Prostate gland (tissue), 2 donors: Measurements from ENCODE around the gene CCDC159. TPM values are rescaled to one million over a fixed set of nuclear protein-coding genes. Genes with fewer than 3 reads are reported as not detected.

ENCODE experiments used
- DNase-seq: peaks from one replicate; pipeline ENCODE4 v3.0.0-alpha.2; 2019; ENCODE audit warnings: low spot score
- H3K27ac ChIP-seq, 2 donors: fragments of 200-600 bp; sonication (generic); 2 replicates each; pipeline ENCODE4 v1.5.1; 2017 to 2019
- H3K27me3 ChIP-seq: fragments of 200-600 bp; sonication (generic); replicated peaks from 2 replicates; pipeline ENCODE4 v1.5.1; 2019; ENCODE audit not compliant: insufficient read depth
- H3K36me3 ChIP-seq, 2 donors: fragments of 200-600 bp; sonication (generic); 1 replicate in 1 of 2; 2 replicates in 1 of 2; pipeline versions ENCODE4 v1.5.1 to v1.8.1; 2017 to 2019
- H3K4me1 ChIP-seq: fragments of 200-600 bp; sonication (generic); replicated peaks from 2 replicates; pipeline ENCODE4 v1.5.1; 2019
- H3K4me3 ChIP-seq, 2 donors: fragments of 200-600 bp; sonication (generic); 2 replicates each; pipeline ENCODE4 v1.5.1; 2017 to 2019
- H3K9me3 ChIP-seq: fragments of 200-600 bp; sonication (generic); 2 replicates; pipeline ENCODE4 v1.5.1; 2017
- POLR2A ChIP-seq: fragments of 450-650 bp; IDR thresholded peaks from one replicate; pipeline ENCODE4 v1.6.1; 2016; ENCODE audit warnings: antibody characterized with exemption, mild to moderate bottlenecking
- POLR2AphosphoS5 ChIP-seq: sonication (generic); formaldehyde crosslinking; IDR thresholded peaks from one replicate; pipeline ENCODE4 v1.6.1; 2017; ENCODE audit warnings: antibody characterized with exemption
- WGBS: methylation state at CpG from one replicate; pipeline ENCODE4 v1.1.5; 2018; 5-methylcytosine and 5-hydroxymethylcytosine counted together
- intact Hi-C: fragments of 100-400 bp; cut with DNase I; formaldehyde crosslinking; loops from one replicate; pipeline ENCODE4 v1.14.2; 2022
- total RNA-seq, 2 donors: library from RNA; depleted of rRNA; stranded (reverse); fragments of >200 nt; gene quantifications; one replicate each; pipeline ENCODE4 v1.1.0, GENCODE V29; 2016
- TF ChIP-seq, protein P1 (sequence below), 4 experiments: fragments of 200-600 bp in 2 of 4; fragments of 450-650 bp in 2 of 4; sonication (generic) in 2 of 4; IDR thresholded peaks; 1 replicate in 3 of 4; 2 replicates in 1 of 4; pipeline ENCODE4 v1.5.1; 2016 to 2019; ENCODE audit warnings: antibody characterized with exemption in 4 of 4, mild to moderate bottlenecking in 2 of 4, moderate library complexity in 2 of 4

CCDC159 gene
- total RNA-seq, result 10 to 100 TPM; 51.5 to 52.4 TPM

- DNase-seq, result peak; percentile 99
- Histone ChIP-seq H3K36me3 (no peaks in the 10 kb centered on the region), H3K4me1 (peaks cover 17% of the 10 kb centered on the region), H3K27me3 (no peaks in the 10 kb centered on the region), H3K9me3 (no peaks in the 10 kb centered on the region), H3K4me3 (peak within 1 kb of the TSS; percentile 49 to 66), H3K27ac (peak within 1 kb of the TSS; percentile 83 to 88)
- TF ChIP-seq, protein P1, sequence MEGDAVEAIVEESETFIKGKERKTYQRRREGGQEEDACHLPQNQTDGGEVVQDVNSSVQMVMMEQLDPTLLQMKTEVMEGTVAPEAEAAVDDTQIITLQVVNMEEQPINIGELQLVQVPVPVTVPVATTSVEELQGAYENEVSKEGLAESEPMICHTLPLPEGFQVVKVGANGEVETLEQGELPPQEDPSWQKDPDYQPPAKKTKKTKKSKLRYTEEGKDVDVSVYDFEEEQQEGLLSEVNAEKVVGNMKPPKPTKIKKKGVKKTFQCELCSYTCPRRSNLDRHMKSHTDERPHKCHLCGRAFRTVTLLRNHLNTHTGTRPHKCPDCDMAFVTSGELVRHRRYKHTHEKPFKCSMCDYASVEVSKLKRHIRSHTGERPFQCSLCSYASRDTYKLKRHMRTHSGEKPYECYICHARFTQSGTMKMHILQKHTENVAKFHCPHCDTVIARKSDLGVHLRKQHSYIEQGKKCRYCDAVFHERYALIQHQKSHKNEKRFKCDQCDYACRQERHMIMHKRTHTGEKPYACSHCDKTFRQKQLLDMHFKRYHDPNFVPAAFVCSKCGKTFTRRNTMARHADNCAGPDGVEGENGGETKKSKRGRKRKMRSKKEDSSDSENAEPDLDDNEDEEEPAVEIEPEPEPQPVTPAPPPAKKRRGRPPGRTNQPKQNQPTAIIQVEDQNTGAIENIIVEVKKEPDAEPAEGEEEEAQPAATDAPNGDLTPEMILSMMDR (IDR thresholded peaks at IDR 0.05), result peak in 1 of 4 experiments; percentile 14
- TF ChIP-seq POLR2AphosphoS5 (peak; percentile 99), POLR2A (peak; percentile 88)
- intact Hi-C loops, result no loop called here
- WGBS, result 0% methylated on average over 50 of the region's 50 CpGs
Measured at GRCh38 chr19:11346104-11346940, at the start of gene CCDC159, which contains the start of gene TMEM205. Gene CCDC159 (plus strand): TSS chr19:11346519. CDS start chr19:11346607, 88 bp downstream. Gene TMEM205 (minus strand): TSS chr19:11346268. CDS start chr19:11345619, 649 bp downstream.

DNA sequence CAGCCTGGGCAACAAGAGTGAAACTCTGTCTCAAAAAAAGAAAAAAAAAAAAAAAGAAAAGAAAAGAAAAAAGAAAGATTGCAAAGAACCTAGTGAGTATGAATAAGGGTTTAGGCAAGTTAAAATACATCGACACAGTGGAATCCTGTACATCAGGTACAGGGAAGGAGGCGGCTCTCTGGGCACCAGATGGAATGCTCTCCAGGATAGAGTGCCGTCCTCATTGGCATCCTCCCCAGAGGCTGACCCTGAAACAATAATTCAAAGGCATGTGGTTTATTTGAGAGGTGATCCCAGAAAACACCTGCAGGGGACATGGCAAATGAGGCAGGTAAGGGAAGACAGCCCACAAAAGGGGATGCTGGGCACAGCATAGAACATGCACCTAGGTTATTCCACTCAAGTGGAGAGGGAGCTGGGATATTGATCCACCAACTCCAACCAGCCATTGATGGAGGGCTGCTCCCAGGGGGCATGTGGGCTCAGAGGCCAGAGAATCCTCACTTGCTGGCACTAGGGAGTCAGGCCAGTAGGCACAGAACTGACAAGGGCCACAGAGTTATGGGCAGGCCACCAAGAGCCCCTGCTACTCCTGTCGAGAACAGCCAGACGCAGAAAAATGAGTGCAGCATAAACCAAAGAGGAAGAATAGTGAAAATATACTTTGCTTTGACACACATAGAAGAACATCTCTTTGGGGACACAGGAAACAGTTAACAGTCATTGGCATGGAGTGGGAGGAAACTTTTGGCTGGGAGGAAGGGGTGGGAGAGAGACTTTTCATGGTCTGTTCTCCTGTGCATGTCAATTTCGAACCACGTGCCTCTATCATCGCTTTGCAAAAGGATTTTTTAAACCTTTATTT lies 46.1 kb upstream of the CCDC159 start:
- 66% methylated on average over 8 of the region's 8 CpGs for WGBS
- H3K9me3 ChIP-seq, result no peaks in the 10 kb centered on the region
- H3K4me3 ChIP-seq, result no peak overlapping the region
- H3K4me1 ChIP-seq, result no peaks in the 10 kb centered on the region
- H3K36me3 ChIP-seq, result no peaks in the 10 kb centered on the region
- TF ChIP-seq, protein P1 (IDR thresholded peaks at IDR 0.05), result no peak
- TF ChIP-seq POLR2AphosphoS5 (no peak), POLR2A (no peak)
- H3K27ac ChIP-seq, result no peak overlapping the region
- H3K27me3 ChIP-seq, result no peaks in the 10 kb centered on the region
- DNase-seq, result no peak
- intact Hi-C loops, result loop anchor here (10.0 kb wide), 1 partner anchor 285 kb away; no protein-coding TSS in a partner anchor

GRCh38 chr19:11300811-11301120 lies 45.6 kb upstream of the CCDC159 start:
- Histone ChIP-seq H3K27me3 (no peaks in the 10 kb centered on the region), H3K27ac (no peak overlapping the region), H3K36me3 (no peaks in the 10 kb centered on the region), H3K4me3 (no peak overlapping the region), H3K9me3 (no peaks in the 10 kb centered on the region), H3K4me1 (no peaks in the 10 kb centered on the region)
- 92% methylated on average over 11 of the region's 11 CpGs for WGBS
- intact Hi-C loops, result no loop called here
- DNase-seq, result no peak
- TF ChIP-seq, protein P1 (IDR thresholded peaks at IDR 0.05), result no peak
- no peak for TF ChIP-seq POLR2A
- no peak for TF ChIP-seq POLR2AphosphoS5

- intact Hi-C loops, result no loop called here
- DNase-seq, result no peak
- TF ChIP-seq POLR2A (no peak), POLR2AphosphoS5 (no peak)
- TF ChIP-seq, protein P1 (IDR thresholded peaks at IDR 0.05), result no peak
- Histone ChIP-seq H3K9me3 (no peaks in the 10 kb centered on the region), H3K27ac (no peak overlapping the region), H3K36me3 (no peaks in the 10 kb centered on the region), H3K4me1 (no peaks in the 10 kb centered on the region), H3K27me3 (no peaks in the 10 kb centered on the region), H3K4me3 (no peak overlapping the region)
- WGBS, result 90% methylated on average over 5 of the region's 5 CpGs
Measured at GRCh38 chr19:11304936-11305335, 41.4 kb upstream of the CCDC159 start.
